HFFc6 (cell line): Measurements from ENCODE around the gene MYLK. TPM values are rescaled to one million over a fixed set of nuclear protein-coding genes. Genes with fewer than 3 reads are reported as not detected.

Experiments
- DNase-seq: peaks from one replicate; pipeline ENCODE4 v3.0.0-alpha.2; 2018
- H3K27ac Mint-ChIP-seq: 2 replicates; pipeline ENCODE4 v1.8.0; 2020; ENCODE audit warnings: mild to moderate bottlenecking, mixed read lengths
- H3K27me3 Mint-ChIP-seq: 2 replicates; pipeline ENCODE4 v1.8.0; 2021; ENCODE audit warnings: mild to moderate bottlenecking, moderate library complexity, mixed read lengths; ENCODE audit not compliant: insufficient read depth
- H3K36me3 Mint-ChIP-seq: 2 replicates; pipeline ENCODE4 v1.8.0; 2021; ENCODE audit warnings: low read depth, mixed read lengths
- H3K4me1 Mint-ChIP-seq: 2 replicates; pipeline ENCODE4 v1.8.0; 2020; ENCODE audit warnings: low read depth, mixed read lengths
- H3K4me3 Mint-ChIP-seq: 2 replicates; pipeline ENCODE4 v1.8.0; 2020; ENCODE audit warnings: mild to moderate bottlenecking, moderate library complexity, mixed read lengths
- H3K9me3 Mint-ChIP-seq: 2 replicates; pipeline ENCODE4 v1.8.0; 2020; ENCODE audit warnings: mild to moderate bottlenecking, mixed read lengths
- total RNA-seq, 6 experiments: library from RNA; stranded (reverse); fragmentation: NEBNext Ultra II Directional; extraction: Animal tissue kit (Norgen Biotek cat#: 25700); gene quantifications; 2 replicates in 1 of 6; 3 replicates in 5 of 6; pipeline ENCODE4 v1.2.3, GENCODE V29; 2021
- TF ChIP-seq, protein P1 (sequence below): fragments of 200-600 bp; sonication (generic); IDR thresholded peaks from 2 replicates; pipeline ENCODE4 v1.5.0; 2021; ENCODE audit warnings: antibody characterized with exemption, mild to moderate bottlenecking

Gene MYLK
- total RNA-seq, 6 experiments from 2014 or later = 296 to 431 (median 335) TPM

- no peaks in the 10 kb centered on the region for H3K9me3 Mint-ChIP-seq
- peaks cover 32% of the 10 kb centered on the region for H3K4me1 Mint-ChIP-seq
- TF ChIP-seq, protein P1, sequence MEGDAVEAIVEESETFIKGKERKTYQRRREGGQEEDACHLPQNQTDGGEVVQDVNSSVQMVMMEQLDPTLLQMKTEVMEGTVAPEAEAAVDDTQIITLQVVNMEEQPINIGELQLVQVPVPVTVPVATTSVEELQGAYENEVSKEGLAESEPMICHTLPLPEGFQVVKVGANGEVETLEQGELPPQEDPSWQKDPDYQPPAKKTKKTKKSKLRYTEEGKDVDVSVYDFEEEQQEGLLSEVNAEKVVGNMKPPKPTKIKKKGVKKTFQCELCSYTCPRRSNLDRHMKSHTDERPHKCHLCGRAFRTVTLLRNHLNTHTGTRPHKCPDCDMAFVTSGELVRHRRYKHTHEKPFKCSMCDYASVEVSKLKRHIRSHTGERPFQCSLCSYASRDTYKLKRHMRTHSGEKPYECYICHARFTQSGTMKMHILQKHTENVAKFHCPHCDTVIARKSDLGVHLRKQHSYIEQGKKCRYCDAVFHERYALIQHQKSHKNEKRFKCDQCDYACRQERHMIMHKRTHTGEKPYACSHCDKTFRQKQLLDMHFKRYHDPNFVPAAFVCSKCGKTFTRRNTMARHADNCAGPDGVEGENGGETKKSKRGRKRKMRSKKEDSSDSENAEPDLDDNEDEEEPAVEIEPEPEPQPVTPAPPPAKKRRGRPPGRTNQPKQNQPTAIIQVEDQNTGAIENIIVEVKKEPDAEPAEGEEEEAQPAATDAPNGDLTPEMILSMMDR = no peak
- H3K27me3 Mint-ChIP-seq = no peaks in the 10 kb centered on the region
- H3K4me3 Mint-ChIP-seq = no peak overlapping the region
- peaks cover 28% of the 10 kb centered on the region for H3K36me3 Mint-ChIP-seq
- no peak for DNase-seq
- no peak overlapping the region for H3K27ac Mint-ChIP-seq
Measured at GRCh38 chr3:123576122-123576521, 308.0 kb downstream of the MYLK start.

DNA sequence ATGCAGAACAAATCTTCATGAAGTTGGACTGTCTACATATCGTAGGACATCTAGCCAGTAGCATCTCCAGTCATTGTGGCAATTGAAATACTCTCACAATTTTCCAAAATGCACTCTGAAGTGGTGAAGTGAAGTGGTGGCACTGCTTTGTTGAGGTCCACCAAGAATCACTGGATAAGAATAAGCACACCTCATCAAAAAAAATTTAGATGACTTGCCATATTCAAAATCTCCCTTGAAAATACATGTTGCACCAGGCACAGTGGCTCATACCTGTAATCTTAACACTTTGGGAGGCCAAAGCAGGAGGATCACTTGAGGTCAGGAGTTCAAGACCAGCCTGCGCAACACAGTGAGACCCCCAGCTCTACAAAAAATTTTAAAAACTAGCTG, 312.2 kb downstream of the MYLK start:
- H3K4me3 Mint-ChIP-seq = no peak overlapping the region
- no peaks in the 10 kb centered on the region for H3K9me3 Mint-ChIP-seq
- peaks cover 16% of the 10 kb centered on the region for H3K36me3 Mint-ChIP-seq
- H3K4me1 Mint-ChIP-seq = peaks cover 23% of the 10 kb centered on the region
- TF ChIP-seq, protein P1 = no peak
- DNase-seq = no peak
- no peak overlapping the region for H3K27ac Mint-ChIP-seq
- no peaks in the 10 kb centered on the region for H3K27me3 Mint-ChIP-seq

- no peak for DNase-seq
- Mint-ChIP-seq H3K4me1 (peaks cover 17% of the 10 kb centered on the region), H3K9me3 (no peaks in the 10 kb centered on the region), H3K4me3 (no peak overlapping the region), H3K27ac (no peak overlapping the region), H3K36me3 (peaks cover 12% of the 10 kb centered on the region), H3K27me3 (no peaks in the 10 kb centered on the region)
- TF ChIP-seq, protein P1 = no peak
Measured at GRCh38 chr3:123571264-123571972, 312.7 kb downstream of the MYLK start.

DNA sequence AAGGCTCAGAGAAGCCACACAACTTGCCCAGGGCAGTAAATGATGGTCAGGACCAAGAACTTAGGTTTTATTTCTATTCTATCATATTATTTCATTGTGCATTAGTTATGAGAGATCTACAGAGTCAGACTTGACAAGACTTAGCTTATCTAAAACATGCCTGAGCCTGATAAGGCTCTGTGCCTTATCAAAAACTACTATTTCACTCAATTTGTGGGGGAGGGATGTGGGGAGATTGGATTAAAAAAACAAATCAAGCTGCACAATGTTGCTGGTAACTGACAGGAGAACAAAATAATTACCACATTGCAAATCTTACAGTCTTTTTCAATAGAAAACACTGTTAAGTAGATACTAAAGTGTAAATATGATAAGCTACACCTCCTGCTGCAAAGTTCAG, 315.3 kb downstream of the MYLK start:
- Mint-ChIP-seq H3K4me3 (no peak overlapping the region), H3K27me3 (no peaks in the 10 kb centered on the region), H3K4me1 (peaks cover 16% of the 10 kb centered on the region), H3K36me3 (peaks cover 12% of the 10 kb centered on the region), H3K9me3 (no peaks in the 10 kb centered on the region), H3K27ac (no peak overlapping the region)
- TF ChIP-seq, protein P1 = no peak
- no peak for DNase-seq

GRCh38 chr3:123568034-123568433, 316.1 kb downstream of the MYLK start:
- TF ChIP-seq, protein P1 = no peak
- Mint-ChIP-seq H3K27me3 (no peaks in the 10 kb centered on the region), H3K27ac (no peak overlapping the region), H3K4me3 (no peak overlapping the region), H3K4me1 (peaks cover 17% of the 10 kb centered on the region), H3K9me3 (no peaks in the 10 kb centered on the region), H3K36me3 (peaks cover 12% of the 10 kb centered on the region)
- DNase-seq = no peak
